Spleen (tissue), 11 donors: ENCODE data around the gene EIF2S2. TPM values are rescaled to one million over a fixed set of nuclear protein-coding genes. Genes with fewer than 3 reads are reported as not detected.

Source experiments
- DNase-seq: peaks from one replicate; pipeline ENCODE4 v3.0.0-alpha.2; 2020
- H3K27ac ChIP-seq, 8 donors: fragments of 200-600 bp; sonication (generic) in 7 of 8; 1 replicate in 4 of 8; 2 replicates in 4 of 8; pipeline versions ENCODE4 v1.5.0 to v1.8.0; 2016 to 2021; ENCODE audit warnings: inconsistent platforms in 4 of 8, mild to moderate bottlenecking in 4 of 8, moderate library complexity in 1 of 8
- H3K27me3 ChIP-seq, 7 donors: fragments of 200-600 bp; sonication (generic) in 6 of 7; replicated peaks in 1 of 7; 1 replicate in 4 of 7; 2 replicates in 3 of 7; pipeline versions ENCODE4 v1.5.0 to v1.8.0; 2016 to 2021; ENCODE audit warnings: inconsistent platforms in 3 of 7, mild to moderate bottlenecking in 1 of 7
- H3K36me3 ChIP-seq, 6 donors: fragments of 200-600 bp; sonication (generic) in 5 of 6; 1 replicate in 4 of 6; 2 replicates in 2 of 6; pipeline versions ENCODE4 v1.5.0 to v1.8.0; 2016 to 2021; ENCODE audit warnings: inconsistent platforms in 2 of 6
- H3K4me1 ChIP-seq, 6 donors: fragments of 200-600 bp; sonication (generic) in 5 of 6; 1 replicate in 3 of 6; 2 replicates in 3 of 6; pipeline versions ENCODE4 v1.5.0 to v1.8.0; 2016 to 2021; ENCODE audit warnings: inconsistent platforms in 3 of 6
- H3K4me3 ChIP-seq, 8 donors: fragments of 200-600 bp; sonication (generic) in 7 of 8; 1 replicate in 4 of 8; 2 replicates in 4 of 8; pipeline versions ENCODE4 v1.5.0 to v1.8.0; 2016 to 2021; ENCODE audit warnings: inconsistent platforms in 4 of 8, mild to moderate bottlenecking in 4 of 8, moderate library complexity in 2 of 8
- H3K9me3 ChIP-seq, 8 donors: fragments of 200-600 bp; sonication (generic) in 7 of 8; 1 replicate in 4 of 8; 2 replicates in 4 of 8; pipeline versions ENCODE4 v1.5.0 to v1.8.0; 2016 to 2021; ENCODE audit warnings: inconsistent platforms in 4 of 8
- CTCF ChIP-seq, 11 experiments: fragments of 200-600 bp in 7 of 11; fragments of 450-650 bp in 4 of 11; sonication (generic) in 4 of 11; IDR thresholded peaks in 8 of 11; conservative IDR thresholded peaks in 3 of 11; 1 replicate in 7 of 11; 2 replicates in 4 of 11; pipeline versions ENCODE4 v1.4.0 to v1.8.0; 2016 to 2021; ENCODE audit warnings: antibody characterized with exemption in 11 of 11, inconsistent platforms in 4 of 11, mild to moderate bottlenecking in 1 of 11
- POLR2A ChIP-seq, 3 donors: fragments of 450-650 bp; IDR thresholded peaks; one replicate each; pipeline ENCODE4 v1.5.1; 2017; ENCODE audit warnings: antibody characterized with exemption in 3 of 3, mild to moderate bottlenecking in 1 of 3
- POLR2AphosphoS5 ChIP-seq, 3 donors: sonication (generic); formaldehyde crosslinking; IDR thresholded peaks; one replicate each; pipeline ENCODE4 v1.5.1; 2017; ENCODE audit warnings: antibody characterized with exemption in 3 of 3
- WGBS, 5 donors: extraction: QIAGEN DNeasy Blood & Tissue Kit in 3 of 5; methylation state at CpG; one replicate each; pipeline versions ENCODE4 v1.1.5 to v1.1.7; 2013 to 2018; 5-methylcytosine and 5-hydroxymethylcytosine counted together
- intact Hi-C: fragments of 100-400 bp; cut with DNase I; formaldehyde crosslinking; loops from one replicate; pipeline ENCODE4 v1.15.0; 2023; ENCODE audit warnings: low total_unique reads
- polyA plus RNA-seq, 3 donors: library from polyadenylated mRNA; stranded (reverse); fragments of 200-250 nt; gene quantifications; one replicate each; pipeline ENCODE4 v1.2.1, GENCODE V29; 2013
- total RNA-seq, 7 donors: library from RNA; depleted of rRNA in 3 of 7; stranded (reverse); fragments of >200 nt in 3 of 7; fragmentation: NEBNext Ultra II Directional in 4 of 7; extraction: Animal tissue kit (Norgen Biotek cat#: 25700) in 4 of 7; gene quantifications; one replicate each; pipeline versions ENCODE4 v1.1.0 to v1.2.1, GENCODE V29; 2016 to 2021
- donor health status: healthy with polysubstance abuse.
- donor health status: DM: no; HTN: no; CAD: no; lungs with moderate emphysema.
- donor health status: DM: no; HTN: no; CAD: no.
- donor health status: Bipolar disorder and iron deficiency.
- donor health status: healthy.
- donor health status: DM: no; HTN: no; CAD: no.
- donor health status: DM: yes; HTN: yes; CAD: no.

Gene EIF2S2
- total and polyA plus RNA-seq, 10 donors: 30.0 to 45.3 (median 38.5) TPM

GRCh38 chr20:34064286-34064685, 47.8 kb downstream of the EIF2S2 start:
- intact Hi-C loops: loop anchor here (10.0 kb wide), 1 partner anchor 79 kb away; no protein-coding TSS in a partner anchor
- H3K4me1 ChIP-seq: peaks cover 3 to 57% (median 11%) of the 10 kb centered on the region in 6 donors
- H3K36me3 ChIP-seq: peaks cover 0 to 54% (median 2%) of the 10 kb centered on the region in 6 donors
- H3K27me3 ChIP-seq: no peaks in the 10 kb centered on the region
- TF ChIP-seq CTCF (IDR thresholded peaks at IDR 0.05 in 8 of 11, conservative IDR thresholded peaks at IDR 0.05 in 3 of 11) (no peak), POLR2A (IDR thresholded peaks at IDR 0.05) (no peak), POLR2AphosphoS5 (IDR thresholded peaks at IDR 0.05) (no peak)
- no peak overlapping the region for H3K27ac ChIP-seq
- H3K4me3 ChIP-seq: no peak overlapping the region
- DNase-seq: no peak
- H3K9me3 ChIP-seq: no peaks in the 10 kb centered on the region
- 95 to 100% (median 96%) methylated on average over 3 of the region's 3 CpGs for WGBS, 5 donors

- intact Hi-C loops: loop anchor here (10.0 kb wide), 1 partner anchor 78 kb away; no protein-coding TSS in a partner anchor
- Histone ChIP-seq H3K9me3 (no peaks in the 10 kb centered on the region), H3K27me3 (no peaks in the 10 kb centered on the region), H3K36me3 (peaks cover 0 to 58% (median 2%) of the 10 kb centered on the region in 6 donors), H3K27ac (peak overlapping the region in 1 of 8 donors; percentile 17), H3K4me1 (peaks cover 3 to 57% (median 16%) of the 10 kb centered on the region in 6 donors), H3K4me3 (no peak overlapping the region)
- 73 to 90% (median 82%) methylated on average over 5 of the region's 5 CpGs for WGBS, 5 donors
- no peak for TF ChIP-seq CTCF (IDR thresholded peaks at IDR 0.05 in 8 of 11, conservative IDR thresholded peaks at IDR 0.05 in 3 of 11)
- TF ChIP-seq POLR2A (IDR thresholded peaks at IDR 0.05): no peak
- TF ChIP-seq POLR2AphosphoS5 (IDR thresholded peaks at IDR 0.05): no peak
- DNase-seq: no peak
Measured at GRCh38 chr20:34062570-34063482, 49.2 kb downstream of the EIF2S2 start.

- intact Hi-C loops: loop anchor here (10.0 kb wide), 1 partner anchor 77 kb away; no protein-coding TSS in a partner anchor
- TF ChIP-seq POLR2AphosphoS5 (IDR thresholded peaks at IDR 0.05): no peak
- no peak for TF ChIP-seq POLR2A (IDR thresholded peaks at IDR 0.05)
- TF ChIP-seq CTCF (IDR thresholded peaks at IDR 0.05 in 8 of 11, conservative IDR thresholded peaks at IDR 0.05 in 3 of 11): no peak
- Histone ChIP-seq H3K27ac (no peak overlapping the region), H3K4me1 (peaks cover 3 to 60% (median 17%) of the 10 kb centered on the region in 6 donors), H3K36me3 (peaks cover 0 to 52% (median 2%) of the 10 kb centered on the region in 6 donors), H3K9me3 (no peaks in the 10 kb centered on the region), H3K4me3 (no peak overlapping the region), H3K27me3 (no peaks in the 10 kb centered on the region)
- no peak for DNase-seq
Measured at GRCh38 chr20:34061695-34062094, 50.3 kb downstream of the EIF2S2 start.

- Histone ChIP-seq H3K27me3 (no peaks in the 10 kb centered on the region), H3K4me3 (no peak overlapping the region), H3K27ac (no peak overlapping the region), H3K4me1 (peaks cover 3 to 66% (median 17%) of the 10 kb centered on the region in 6 donors), H3K9me3 (no peaks in the 10 kb centered on the region), H3K36me3 (peaks cover 0 to 50% (median 2%) of the 10 kb centered on the region in 6 donors)
- WGBS, 5 donors: 71 to 95% (median 84%) methylated on average over 1 of the region's 1 CpG
- intact Hi-C loops: loop anchor here (10.0 kb wide), 1 partner anchor 76 kb away; no protein-coding TSS in a partner anchor
- TF ChIP-seq POLR2A (IDR thresholded peaks at IDR 0.05): no peak
- no peak for TF ChIP-seq POLR2AphosphoS5 (IDR thresholded peaks at IDR 0.05)
- no peak for TF ChIP-seq CTCF (IDR thresholded peaks at IDR 0.05 in 8 of 11, conservative IDR thresholded peaks at IDR 0.05 in 3 of 11)
- no peak for DNase-seq
Measured at GRCh38 chr20:34060970-34061369, 51.1 kb downstream of the EIF2S2 start.
